Measurements from ENCODE around the gene SPON1. TPM values are rescaled to one million over a fixed set of nuclear protein-coding genes. Genes with fewer than 3 reads are reported as not detected.
"Not testable (repeated sequence)": the region's sequence is repeated elsewhere in the genome, so short reads cannot be mapped to it uniquely, and the experiment has no call there.

Gene SPON1
- total RNA-seq, 1 donor from 2014 or later: 60.2 TPM

- DNase-seq: no peak
Observed at GRCh38 chr11:14089690-14090462, 127.4 kb downstream of the SPON1 start.

DNA sequence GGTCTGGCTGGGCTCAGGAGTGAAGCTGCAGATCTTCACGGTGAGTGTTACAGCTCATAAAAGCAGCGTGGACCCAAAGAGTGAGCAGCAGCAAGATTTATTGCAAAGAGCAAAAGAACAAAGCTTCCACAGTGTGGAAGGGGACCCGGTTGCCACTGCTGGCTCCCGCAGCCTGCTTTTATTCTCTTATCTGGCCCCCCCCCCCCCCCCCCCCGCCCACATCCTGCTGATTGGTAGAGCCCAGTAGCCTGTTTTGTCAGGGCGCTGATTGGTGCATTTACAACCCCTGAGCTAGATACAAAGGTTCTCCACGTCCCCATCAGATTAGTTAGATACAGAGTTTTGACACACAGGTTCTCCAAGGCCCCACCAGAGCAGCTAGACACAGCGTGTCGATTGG lies 128.1 kb downstream of the SPON1 start:
- not testable (repeated sequence) for DNase-seq

DNA sequence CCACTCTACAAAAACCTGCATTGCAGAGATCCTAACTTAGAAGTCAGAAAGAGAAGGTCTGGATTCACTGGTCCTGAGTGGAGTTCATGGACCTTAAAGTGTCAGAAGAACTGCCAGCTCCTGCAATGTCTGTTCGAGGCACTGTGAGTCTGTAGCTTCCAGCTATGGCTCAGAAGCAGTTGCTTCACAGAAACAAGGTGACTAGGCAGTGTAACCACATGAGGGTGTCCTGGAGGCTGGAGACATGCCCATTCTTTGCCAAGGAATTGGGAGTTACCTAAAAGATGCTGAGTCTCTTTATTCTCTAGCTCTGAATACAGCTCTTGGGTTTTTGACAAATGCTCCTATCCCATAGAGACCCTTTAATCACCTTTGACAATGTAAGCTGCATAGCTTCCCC lies 130.5 kb downstream of the SPON1 start:
- DNase-seq: no peak

DNA sequence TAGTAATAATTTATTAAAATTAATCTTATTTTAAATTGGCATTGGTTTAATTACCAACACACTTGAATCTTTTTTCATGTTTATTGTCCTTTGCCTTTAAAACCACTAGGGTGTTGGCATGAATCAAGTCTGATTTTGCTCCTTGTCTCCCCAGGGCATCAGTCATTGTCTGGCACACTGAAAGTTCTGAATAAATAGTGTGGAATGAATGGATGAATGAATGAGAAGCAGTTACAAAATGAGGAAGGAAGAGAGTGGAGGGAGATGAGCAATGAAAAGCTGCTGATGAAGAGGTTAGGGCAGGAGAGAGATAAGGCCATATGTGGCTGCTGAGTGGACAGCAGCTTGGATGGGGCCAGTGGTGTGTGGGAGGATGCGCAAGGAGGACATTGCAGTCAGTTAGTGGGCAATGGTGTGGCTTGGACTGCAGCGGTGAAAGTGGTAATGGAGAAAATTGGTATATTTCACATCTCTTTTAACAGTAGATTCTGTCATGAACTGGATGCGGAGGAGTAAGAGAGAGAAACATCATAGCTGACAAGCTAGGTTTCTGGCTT lies 132.0 kb downstream of the SPON1 start:
- DNase-seq: no peak

DNA sequence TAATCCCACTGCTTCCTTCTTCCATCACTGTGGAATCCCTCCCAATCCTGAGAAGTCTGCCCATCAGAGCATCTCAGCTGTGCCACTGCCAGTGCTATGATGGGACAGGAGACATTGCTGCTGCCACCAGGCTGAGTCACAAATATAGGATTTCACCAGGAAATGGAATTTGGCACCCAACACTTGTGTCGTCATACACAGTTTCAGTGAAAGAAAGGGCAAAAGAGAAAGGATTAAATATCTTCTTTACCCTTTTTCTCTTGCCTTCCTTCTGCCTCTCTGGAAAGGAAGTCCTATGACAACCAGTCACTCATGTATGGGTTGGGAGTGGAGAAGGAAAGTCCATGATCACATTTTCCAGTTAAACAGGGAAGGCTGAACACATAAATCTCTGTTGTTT lies 133.4 kb downstream of the SPON1 start:
- DNase-seq: no peak

DNA sequence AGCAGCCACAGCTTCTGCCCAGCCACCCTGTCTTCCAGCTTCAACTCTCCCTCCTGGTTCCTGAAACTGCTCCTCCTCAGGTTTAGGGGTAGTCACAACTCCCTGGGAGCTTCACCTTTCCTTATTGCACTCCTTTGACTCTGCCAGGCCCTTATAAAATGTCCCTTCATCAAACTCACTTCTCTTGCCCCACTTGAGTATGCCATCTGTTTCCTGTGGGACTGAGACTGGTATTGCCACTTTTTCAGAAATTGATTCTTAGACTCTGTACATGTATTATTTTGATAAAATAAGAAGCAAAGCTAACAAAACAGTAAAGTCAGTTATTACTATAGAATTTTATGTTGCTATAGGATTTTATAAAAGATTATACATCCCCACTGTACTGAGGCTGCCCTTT lies 134.1 kb downstream of the SPON1 start:
- DNase-seq: no peak

DNA sequence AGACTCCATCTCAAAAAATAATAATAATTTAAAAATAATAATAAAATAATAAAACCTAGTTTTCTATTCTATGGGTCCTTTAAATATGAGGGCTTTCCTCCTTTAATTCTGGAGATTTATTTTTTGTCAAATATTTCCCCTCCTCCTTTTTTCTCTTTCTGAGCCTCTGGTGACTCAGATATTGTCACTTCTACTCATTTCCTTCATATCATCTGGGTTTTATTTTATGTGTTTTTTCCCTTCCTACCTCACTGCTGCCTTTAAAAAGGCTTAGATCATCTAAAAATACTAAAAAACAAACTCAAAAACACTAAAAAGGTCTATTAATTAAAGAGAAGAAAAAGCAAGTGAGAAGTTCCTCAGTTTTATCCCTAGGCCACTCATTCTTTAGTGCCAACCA lies 138.9 kb downstream of the SPON1 start:
- DNase-seq: no peak

DNA sequence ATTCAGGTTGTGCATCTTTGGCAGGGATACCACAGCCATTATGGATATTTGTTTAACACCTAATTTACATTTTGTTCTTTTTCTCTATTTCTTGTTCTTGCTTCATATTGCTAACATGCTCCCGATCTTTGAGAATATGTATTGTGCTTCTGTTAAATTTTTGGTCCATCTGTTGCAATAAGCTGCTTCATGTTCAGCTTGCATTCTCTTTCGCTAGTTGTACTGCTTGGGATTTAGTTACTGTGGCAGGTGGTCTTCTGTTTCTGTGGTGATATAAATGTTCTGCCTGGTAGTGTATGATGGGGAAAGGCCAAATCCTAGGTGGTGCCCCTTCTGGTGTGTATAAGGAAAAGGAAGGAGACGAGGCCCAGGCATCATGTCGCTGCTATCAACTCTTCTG lies 140.2 kb downstream of the SPON1 start:
- DNase-seq: no peak

DNA sequence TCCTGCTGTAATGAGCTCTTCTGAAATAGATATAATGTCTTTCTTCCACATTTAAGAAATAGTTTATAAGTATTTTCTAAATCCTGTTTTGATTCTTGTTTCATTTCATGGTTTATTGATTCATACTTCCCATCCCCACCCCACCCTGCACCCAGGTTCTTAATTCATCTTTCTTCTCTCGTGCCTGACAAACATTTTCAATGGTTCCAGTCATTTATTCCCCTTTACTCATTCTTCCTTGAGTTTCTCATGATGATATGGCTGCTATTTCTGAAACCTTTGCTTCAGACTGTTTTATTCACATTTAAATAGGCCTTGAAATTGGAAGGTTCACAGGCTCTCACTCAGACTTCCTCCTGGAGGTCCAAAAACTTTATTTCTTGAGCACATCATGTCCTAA lies 142.9 kb downstream of the SPON1 start:
- DNase-seq: no peak

- no peak for DNase-seq
Observed at GRCh38 chr11:14106303-14107049, 144.0 kb downstream of the SPON1 start.

GRCh38 chr11:14107050-14107430 lies 144.5 kb downstream of the SPON1 start:
- DNase-seq: peak; percentile 89

DNA sequence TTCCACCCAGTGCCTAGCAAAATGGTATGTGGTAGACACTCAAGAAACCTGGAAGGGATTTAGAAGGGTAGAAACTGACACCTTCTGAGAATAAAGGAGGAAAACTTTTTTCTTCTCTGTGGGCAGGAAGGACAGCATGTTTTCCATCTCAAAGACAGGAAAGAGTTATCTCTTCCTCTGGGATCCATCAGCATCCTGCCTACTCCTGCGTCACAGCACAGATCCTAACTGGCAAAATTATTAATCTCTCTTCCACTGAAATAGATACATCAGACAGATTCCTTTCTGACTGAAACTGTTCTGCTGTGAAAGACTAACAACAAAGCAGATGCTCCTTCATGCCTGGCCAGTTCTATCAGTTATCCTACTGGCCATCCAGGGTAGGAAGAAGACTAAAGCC lies 147.2 kb downstream of the SPON1 start:
- no peak for DNase-seq

DNA sequence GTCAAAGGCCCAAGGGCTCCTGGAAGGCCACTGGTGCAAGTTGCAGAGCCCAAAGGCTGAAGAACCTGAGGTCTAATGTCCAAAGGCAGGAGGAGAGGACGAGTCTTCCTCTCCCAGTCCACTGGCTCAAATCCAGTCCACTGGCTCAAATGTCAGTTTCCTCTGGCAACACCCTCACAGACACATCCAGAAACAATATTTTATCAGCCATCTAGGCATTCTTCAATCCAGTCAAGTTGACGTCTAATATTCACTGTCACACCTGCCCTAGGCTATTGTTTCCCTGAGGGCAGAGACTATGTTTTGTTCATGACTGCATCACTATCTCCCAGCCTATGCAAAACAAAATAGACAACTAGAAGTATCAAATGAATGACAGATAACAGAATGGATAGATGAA lies 148.1 kb downstream of the SPON1 start:
- no peak for DNase-seq

- peak; percentile 12 for DNase-seq
Observed at GRCh38 chr11:14111496-14111895, 149.0 kb downstream of the SPON1 start.

GRCh38 chr11:14112721-14113120 lies 150.2 kb downstream of the SPON1 start:
- DNase-seq: no peak

DNA sequence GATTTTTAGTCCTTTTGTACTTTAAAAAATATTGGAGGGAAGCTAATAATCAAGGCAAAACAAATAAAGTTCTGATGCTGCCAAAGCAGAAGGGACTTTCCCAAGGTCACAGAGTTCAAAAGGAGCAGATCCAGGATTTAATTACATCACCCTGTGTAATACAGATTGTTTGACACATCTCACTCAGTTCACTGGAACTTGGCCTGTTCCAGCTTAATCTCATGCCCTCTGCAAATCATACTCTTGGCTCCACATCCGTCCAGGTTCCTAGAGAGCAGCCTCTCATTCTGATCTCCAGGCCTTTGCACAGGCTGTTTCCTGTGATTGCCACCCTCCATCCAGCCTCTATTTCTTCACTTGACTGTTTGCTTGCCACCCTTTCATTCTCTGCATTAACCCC lies 151.7 kb downstream of the SPON1 start:
- no peak for DNase-seq

DNA sequence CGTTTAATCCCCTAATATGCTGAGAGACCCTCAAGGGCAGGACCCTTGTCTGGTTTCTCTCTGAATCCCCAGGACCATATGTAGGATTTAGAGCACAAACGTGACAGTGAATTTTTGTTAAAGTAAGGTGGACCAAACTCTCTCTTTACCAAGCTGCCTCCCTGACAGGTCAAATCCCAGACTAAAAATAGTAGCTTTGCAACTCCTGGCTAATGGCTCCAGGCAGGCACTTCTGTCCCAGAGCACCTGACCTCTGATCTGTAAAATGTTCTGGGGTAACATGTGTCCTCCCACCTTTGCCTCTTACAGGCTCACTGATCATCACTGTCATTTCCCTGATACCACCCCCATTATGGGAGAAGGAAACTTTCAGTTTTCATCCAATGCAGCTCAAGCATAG lies 152.3 kb downstream of the SPON1 start:
- no peak for DNase-seq

DNA sequence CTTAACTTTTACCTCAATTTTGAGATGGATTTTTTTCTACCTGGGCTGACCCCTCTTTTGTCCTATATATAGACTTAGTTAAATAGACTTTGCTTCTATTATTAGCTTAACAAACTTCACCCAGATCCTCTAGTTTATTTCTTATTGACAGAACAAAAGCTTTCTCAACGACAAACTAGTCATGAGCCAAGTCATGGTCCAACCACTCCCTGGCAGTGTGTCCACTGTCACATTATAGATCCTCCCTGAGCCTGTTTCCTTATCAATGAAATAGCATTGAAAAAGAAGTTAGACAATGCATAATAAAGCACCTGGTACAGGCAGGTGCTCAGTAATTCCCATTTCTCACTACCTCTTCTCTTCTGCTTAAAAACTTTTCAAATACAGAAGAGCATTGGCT lies 155.1 kb downstream of the SPON1 start:
- no peak for DNase-seq

DNA sequence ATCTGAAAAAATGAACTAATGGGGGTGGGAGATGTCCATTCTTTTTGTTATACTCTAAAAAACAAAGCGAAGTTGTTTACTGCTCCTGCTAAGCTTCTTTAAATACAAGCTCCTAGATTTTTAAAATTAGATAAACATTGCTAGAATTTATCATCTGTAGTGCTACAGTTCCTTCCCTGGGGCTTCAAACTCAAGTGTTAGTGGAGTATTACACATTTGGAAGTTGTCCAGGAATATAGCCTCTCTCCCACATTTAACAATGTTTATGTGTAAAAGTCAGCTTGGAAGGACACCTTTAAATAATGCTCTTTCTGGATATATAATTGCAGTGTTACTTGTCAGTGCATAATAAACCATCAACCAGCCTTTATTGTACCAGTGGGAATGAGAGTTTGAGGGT lies 155.5 kb downstream of the SPON1 start:
- no peak for DNase-seq

- no peak for DNase-seq
Observed at GRCh38 chr11:14119357-14119756, 156.8 kb downstream of the SPON1 start.

- DNase-seq: no peak
Observed at GRCh38 chr11:14124350-14124749, 161.8 kb downstream of the SPON1 start.

DNA sequence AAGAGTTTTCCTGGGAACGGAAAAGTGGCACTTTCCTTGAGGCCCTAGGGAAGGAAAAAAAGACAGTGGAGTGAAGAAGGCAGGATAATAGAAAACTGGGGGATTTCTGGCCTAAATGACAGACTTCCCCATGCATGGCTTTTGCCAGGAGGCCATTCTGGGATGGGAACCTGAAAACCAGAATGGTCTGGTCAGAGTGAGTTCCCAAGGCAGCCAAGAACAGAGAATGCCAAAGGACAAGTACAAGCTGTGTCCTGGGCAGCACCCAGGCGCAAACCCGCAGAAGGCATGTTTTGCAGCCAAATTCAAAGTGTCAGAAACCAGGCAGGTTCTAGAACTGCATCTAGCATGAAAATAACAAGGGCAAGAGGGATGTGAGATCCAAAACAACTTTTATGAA lies 162.4 kb downstream of the SPON1 start:
- no peak for DNase-seq

- DNase-seq: no peak
Observed at GRCh38 chr11:14125529-14125928, 163.0 kb downstream of the SPON1 start.

- DNase-seq: no peak
Observed at GRCh38 chr11:14127679-14128078, 165.2 kb downstream of the SPON1 start.
